Glutamatergic neuron (in vitro differentiated cells): ENCODE data around the gene ARHGAP23. TPM values are rescaled to one million over a fixed set of nuclear protein-coding genes. Genes with fewer than 3 reads are reported as not detected.

Experiments used
- DNase-seq: peaks from one replicate; pipeline ENCODE4 v3.0.0; 2022
- H3K27ac Mint-ChIP-seq: one replicate; pipeline ENCODE4 v1.8.0; 2020; ENCODE audit warnings: mild to moderate bottlenecking, mixed read lengths, inconsistent platforms; ENCODE audit not compliant: unreplicated experiment
- H3K27me3 Mint-ChIP-seq: one replicate; pipeline ENCODE4 v1.8.0; 2020; ENCODE audit warnings: mild to moderate bottlenecking, moderate library complexity, mixed read lengths, inconsistent platforms; ENCODE audit not compliant: unreplicated experiment
- H3K36me3 Mint-ChIP-seq: one replicate; pipeline ENCODE4 v1.8.0; 2020; ENCODE audit warnings: mild to moderate bottlenecking, mixed read lengths, inconsistent platforms; ENCODE audit not compliant: unreplicated experiment
- H3K4me1 Mint-ChIP-seq: one replicate; pipeline ENCODE4 v1.8.0; 2020; ENCODE audit warnings: mild to moderate bottlenecking, low read depth, mixed read lengths, inconsistent platforms; ENCODE audit not compliant: unreplicated experiment
- H3K4me3 Mint-ChIP-seq: one replicate; pipeline ENCODE4 v1.8.0; 2020; ENCODE audit warnings: mild to moderate bottlenecking, mixed read lengths, inconsistent platforms; ENCODE audit not compliant: unreplicated experiment
- H3K9me3 Mint-ChIP-seq: one replicate; pipeline ENCODE4 v1.8.0; 2020; ENCODE audit warnings: mild to moderate bottlenecking, moderate library complexity, mixed read lengths, inconsistent platforms; ENCODE audit not compliant: unreplicated experiment
- CTCF ChIP-seq: fragments of 200-600 bp; sonication (generic); IDR thresholded peaks from one replicate; pipeline ENCODE4 v1.5.0; 2021; ENCODE audit not compliant: partially characterized antibody, unreplicated experiment
- total RNA-seq: library from RNA; stranded (reverse); fragmentation: NEBNext Ultra II Directional; extraction: Animal tissue kit (Norgen Biotek cat#: 25700); gene quantifications from one replicate; pipeline ENCODE4 v1.2.1, GENCODE V29; 2021; ENCODE audit not compliant: unreplicated experiment

The ARHGAP23 gene
- total RNA-seq, 1 donor from 2014 or later = 23.6 TPM

GRCh38 chr17:38425744-38426143 is 2.5 kb upstream of the ARHGAP23 start:
- no peak for DNase-seq
- Mint-ChIP-seq H3K27ac (no peak overlapping the region), H3K4me3 (no peak overlapping the region), H3K9me3 (peaks cover 3% of the 10 kb centered on the region), H3K36me3 (no peaks in the 10 kb centered on the region), H3K27me3 (peaks cover 23% of the 10 kb centered on the region), H3K4me1 (peaks cover 12% of the 10 kb centered on the region)
- TF ChIP-seq CTCF = no peak

GRCh38 chr17:38426441-38426840 is 1.8 kb upstream of the ARHGAP23 start:
- Mint-ChIP-seq H3K4me3 (no peak overlapping the region), H3K4me1 (peaks cover 12% of the 10 kb centered on the region), H3K36me3 (no peaks in the 10 kb centered on the region), H3K9me3 (peaks cover 3% of the 10 kb centered on the region), H3K27me3 (peaks cover 24% of the 10 kb centered on the region), H3K27ac (no peak overlapping the region)
- TF ChIP-seq CTCF = no peak
- DNase-seq = no peak

- no peak overlapping the region for H3K27ac Mint-ChIP-seq
- peaks cover 5% of the 10 kb centered on the region for H3K4me1 Mint-ChIP-seq
- no peak for DNase-seq
- H3K27me3 Mint-ChIP-seq = peaks cover 19% of the 10 kb centered on the region
- TF ChIP-seq CTCF = no peak
- H3K4me3 Mint-ChIP-seq = peak overlapping the region; percentile 83
- H3K36me3 Mint-ChIP-seq = no peaks in the 10 kb centered on the region
- H3K9me3 Mint-ChIP-seq = peaks cover 3% of the 10 kb centered on the region
These were observed 909 bp upstream of the ARHGAP23 start for GRCh38 chr17:38427160-38427949.

- H3K27ac Mint-ChIP-seq = no peak overlapping the region
- H3K27me3 Mint-ChIP-seq = peaks cover 21% of the 10 kb centered on the region
- H3K4me1 Mint-ChIP-seq = peaks cover 5% of the 10 kb centered on the region
- no peaks in the 10 kb centered on the region for H3K36me3 Mint-ChIP-seq
- H3K9me3 Mint-ChIP-seq = peaks cover 3% of the 10 kb centered on the region
- no peak for TF ChIP-seq CTCF
- DNase-seq = no peak
- no peak overlapping the region for H3K4me3 Mint-ChIP-seq
These were observed 543 bp downstream of the ARHGAP23 start for GRCh38 chr17:38428643-38429371.
